ENCODE measurements around the gene POMGNT2.

The POMGNT2 gene

DNA sequence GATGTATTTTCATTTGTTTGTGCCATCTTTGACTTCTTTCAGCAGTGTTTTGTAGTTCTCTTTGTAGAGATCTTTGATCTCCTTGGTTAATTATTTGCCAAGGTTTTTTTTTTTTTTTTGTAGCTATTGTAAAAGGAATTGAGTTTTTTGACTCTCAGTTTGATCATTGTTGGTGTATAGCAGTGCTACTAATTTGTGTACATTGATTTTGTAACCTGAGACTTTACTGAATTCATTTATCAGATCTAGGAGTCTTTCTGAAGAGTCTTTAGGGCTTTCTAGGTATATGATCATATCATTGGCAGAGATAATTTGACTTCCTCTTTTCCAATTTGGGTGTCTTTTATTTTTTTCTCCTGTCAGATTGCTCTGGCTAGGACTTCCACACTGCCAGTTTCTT lies 42.2 kb upstream of the POMGNT2 start:
- H4K20me1 ChIP-seq (ENCODE audit: insufficient read depth) = no peaks in the 10 kb centered on the region
- no peak overlapping the region for H3K4me2 ChIP-seq
- no peak overlapping the region for H3K4me3 ChIP-seq (IDR thresholded peaks at IDR 0.05; ENCODE audit: insufficient read depth, low read depth, low read length)
- H3K27ac ChIP-seq = no peak overlapping the region
- TF ChIP-seq CTCF (conservative IDR thresholded peaks at IDR 0.05; ENCODE audit: low read depth, low read length) = no peak
- no peaks in the 10 kb centered on the region for H3K27me3 ChIP-seq (ENCODE audit: insufficient read depth, low read depth)
- no peaks in the 10 kb centered on the region for H3K4me1 ChIP-seq (ENCODE audit: low read depth, poor library complexity, severe bottlenecking)
- H2AFZ ChIP-seq (ENCODE audit: low read depth) = no peak overlapping the region
- H3K36me3 ChIP-seq (ENCODE audit: insufficient read depth) = no peaks in the 10 kb centered on the region
- no peak overlapping the region for H3K9ac ChIP-seq
- H3K79me2 ChIP-seq (ENCODE audit: insufficient read depth, low read depth) = no peaks in the 10 kb centered on the region

GRCh38 chr3:43146599-43146998 lies 40.7 kb upstream of the POMGNT2 start:
- Histone ChIP-seq H3K27ac (no peak overlapping the region), H4K20me1 (ENCODE audit: insufficient read depth) (no peaks in the 10 kb centered on the region), H3K9ac (no peak overlapping the region), H3K4me3 (IDR thresholded peaks at IDR 0.05; ENCODE audit: insufficient read depth, low read depth, low read length) (no peak overlapping the region), H3K4me1 (ENCODE audit: low read depth, poor library complexity, severe bottlenecking) (no peaks in the 10 kb centered on the region), H2AFZ (ENCODE audit: low read depth) (no peak overlapping the region), H3K36me3 (ENCODE audit: insufficient read depth) (no peaks in the 10 kb centered on the region), H3K4me2 (no peak overlapping the region), H3K79me2 (ENCODE audit: insufficient read depth, low read depth) (no peaks in the 10 kb centered on the region), H3K27me3 (ENCODE audit: insufficient read depth, low read depth) (no peaks in the 10 kb centered on the region)
- no peak for TF ChIP-seq CTCF (conservative IDR thresholded peaks at IDR 0.05; ENCODE audit: low read depth, low read length)

GRCh38 chr3:43144761-43145490 lies 39.0 kb upstream of the POMGNT2 start:
- Histone ChIP-seq H3K27me3 (ENCODE audit: insufficient read depth, low read depth) (no peaks in the 10 kb centered on the region), H2AFZ (ENCODE audit: low read depth) (no peak overlapping the region), H3K4me2 (no peak overlapping the region), H4K20me1 (ENCODE audit: insufficient read depth) (no peaks in the 10 kb centered on the region), H3K79me2 (ENCODE audit: insufficient read depth, low read depth) (no peaks in the 10 kb centered on the region), H3K4me3 (IDR thresholded peaks at IDR 0.05; ENCODE audit: insufficient read depth, low read depth, low read length) (no peak overlapping the region), H3K27ac (no peak overlapping the region), H3K4me1 (ENCODE audit: low read depth, poor library complexity, severe bottlenecking) (no peaks in the 10 kb centered on the region), H3K36me3 (ENCODE audit: insufficient read depth) (no peaks in the 10 kb centered on the region), H3K9ac (no peak overlapping the region)
- TF ChIP-seq CTCF (conservative IDR thresholded peaks at IDR 0.05; ENCODE audit: low read depth, low read length) = no peak

DNA sequence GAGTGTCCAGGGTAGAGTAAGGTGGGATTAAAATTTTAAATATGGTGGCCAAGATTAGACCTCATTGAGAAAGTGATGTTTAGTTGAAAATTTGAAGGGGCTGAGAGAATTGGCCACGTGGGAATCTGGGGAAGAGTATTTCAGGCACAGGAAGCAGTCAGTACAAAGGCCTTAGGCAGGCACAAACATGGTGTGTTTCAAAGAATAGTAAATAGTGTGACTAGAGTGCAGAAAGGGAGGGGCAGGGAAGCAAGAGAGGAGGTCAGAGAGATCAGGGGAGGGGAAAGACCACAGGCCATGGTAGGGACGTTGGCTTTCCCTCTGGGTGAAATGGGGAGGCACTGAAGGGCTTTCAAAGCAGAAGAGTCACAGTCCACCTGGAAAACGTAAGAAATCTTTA lies 36.6 kb upstream of the POMGNT2 start:
- no peak overlapping the region for H2AFZ ChIP-seq (ENCODE audit: low read depth)
- H3K27ac ChIP-seq = no peak overlapping the region
- H3K36me3 ChIP-seq (ENCODE audit: insufficient read depth) = no peaks in the 10 kb centered on the region
- no peaks in the 10 kb centered on the region for H3K27me3 ChIP-seq (ENCODE audit: insufficient read depth, low read depth)
- no peaks in the 10 kb centered on the region for H3K79me2 ChIP-seq (ENCODE audit: insufficient read depth, low read depth)
- H3K4me1 ChIP-seq (ENCODE audit: low read depth, poor library complexity, severe bottlenecking) = no peaks in the 10 kb centered on the region
- H3K4me2 ChIP-seq = no peak overlapping the region
- H3K4me3 ChIP-seq (IDR thresholded peaks at IDR 0.05; ENCODE audit: insufficient read depth, low read depth, low read length) = no peak overlapping the region
- no peaks in the 10 kb centered on the region for H4K20me1 ChIP-seq (ENCODE audit: insufficient read depth)
- TF ChIP-seq CTCF (conservative IDR thresholded peaks at IDR 0.05; ENCODE audit: low read depth, low read length) = no peak
- H3K9ac ChIP-seq = no peak overlapping the region
